Measurements from ENCODE around the gene SSNA1.

DNA sequence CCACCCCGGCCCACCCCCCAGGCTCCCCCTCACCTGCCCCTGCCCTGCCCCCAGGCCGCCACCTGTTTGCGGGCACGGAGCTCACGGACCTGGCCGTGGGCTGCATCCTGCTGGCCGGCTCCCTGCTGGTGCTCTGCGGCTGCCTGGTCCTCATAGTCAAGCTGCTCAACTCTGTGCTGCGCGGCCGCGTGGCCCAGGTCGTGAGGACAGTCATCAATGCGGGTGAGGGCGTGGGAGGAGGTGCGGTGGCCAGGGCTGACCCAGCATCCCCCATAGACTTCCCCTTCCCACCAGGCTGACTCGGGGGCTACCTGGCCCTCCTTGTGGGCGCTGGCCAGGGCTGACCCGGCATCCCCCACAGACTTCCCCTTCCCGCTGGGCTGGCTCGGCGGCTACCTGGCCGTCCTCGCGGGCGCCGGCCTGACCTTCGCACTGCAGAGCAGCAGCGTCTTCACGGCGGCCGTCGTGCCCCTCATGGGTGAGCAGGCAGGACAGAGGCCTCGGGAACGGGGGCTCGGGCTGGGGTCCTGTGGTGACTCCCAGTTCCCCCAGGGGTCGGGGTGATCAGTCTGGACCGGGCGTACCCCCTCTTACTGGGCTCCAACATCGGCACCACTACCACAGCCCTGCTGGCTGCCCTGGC lies 45.7 kb downstream of the SSNA1 start:
- TF ChIP-seq CTCF (IDR thresholded peaks at IDR 0.05) (no peak), POLR2A (IDR thresholded peaks at IDR 0.05) (no peak)

Measured in lower leg skin (tissue), 3 donors.